GM12878 (cell line): ENCODE data around the gene ZNF628.

Experiments used
- HDGF ChIP-seq: fragments of 450-650 bp; IDR thresholded peaks from 2 replicates; pipeline ENCODE4 v1.6.1; 2016; ENCODE audit warnings: antibody characterized with exemption
- POLR2A ChIP-seq: IDR thresholded peaks from 2 replicates; pipeline ENCODE4 v1.6.1; 2011; ENCODE audit warnings: low read depth, mild to moderate bottlenecking, low read length
- POU2F2 ChIP-seq: IDR thresholded peaks from 3 replicates; pipeline ENCODE4 v1.6.1; 2011; ENCODE audit warnings: low read depth, mild to moderate bottlenecking, low read length, borderline replicate concordance
- REST ChIP-seq: IDR thresholded peaks from 2 replicates; pipeline ENCODE4 v1.6.1; 2012; ENCODE audit warnings: mild to moderate bottlenecking, low read depth, low read length

GRCh38 chr19:55449469-55449868, 26.9 kb upstream of the ZNF628 start:
- TF ChIP-seq HDGF: no peak
- no peak for TF ChIP-seq POU2F2
- TF ChIP-seq REST: no peak
- TF ChIP-seq POLR2A: no peak
